IMR-90 (cell line): Measurements from ENCODE around the gene AP2B1. TPM values are rescaled to one million over a fixed set of nuclear protein-coding genes. Genes with fewer than 3 reads are reported as not detected.

Source experiments
- ATAC-seq: fragments of 200-7000 bp; cut with Tn5 transposase; 2 replicates; pipeline ENCODE4 v1.9.1; 2020; ENCODE audit warnings: low read depth, mild to moderate bottlenecking, moderate library complexity
- BruUV-seq: library from RNA; stranded (reverse); fragments of 400-500 nt; replicated peaks from 2 replicates; lab custom pipeline; 2021; lab: Mats Ljungman, UMichigan
- CTCF ChIA-PET: fragments of 300-600 bp; formaldehyde crosslinking; extraction: SDS; loops from one replicate; lab custom pipeline; 2021; ENCODE audit warnings: antibody characterized with exemption; lab: Yijun Ruan, JAX
- POLR2A ChIA-PET: fragments of 300-600 bp; sonication (Branson Sonifier 250); formaldehyde crosslinking; loops from one replicate; lab custom pipeline; 2022; ENCODE audit warnings: antibody characterized with exemption; ENCODE audit not compliant: unreplicated experiment; lab: Charles Lee
- DNase-seq: peaks from one replicate; pipeline ENCODE4 v3.0.0; 2013
- H2AFZ ChIP-seq: replicated peaks from 2 replicates; pipeline ENCODE3; 2013; ENCODE audit warnings: low read length, mild to moderate bottlenecking; ENCODE audit not compliant: poor library complexity
- H2AK5ac ChIP-seq: 2 replicates; pipeline ENCODE4 v1.6.1; 2013; ENCODE audit warnings: low read depth, low read length, inconsistent platforms
- H2AK9ac ChIP-seq: replicated peaks from 2 replicates; pipeline ENCODE3; 2013; ENCODE audit warnings: mild to moderate bottlenecking, low read depth, low read length, moderate library complexity; ENCODE audit not compliant: poor library complexity
- H2BK120ac ChIP-seq: 2 replicates; pipeline ENCODE4 v1.6.1; 2013; ENCODE audit warnings: low read depth, low read length, inconsistent platforms
- H2BK15ac ChIP-seq: 3 replicates; pipeline ENCODE4 v1.6.1; 2013; ENCODE audit warnings: low read depth, low read length, inconsistent platforms
- H2BK20ac ChIP-seq: 2 replicates; pipeline ENCODE4 v1.6.1; 2013; ENCODE audit warnings: low read depth, mild to moderate bottlenecking, inconsistent platforms, low read length, moderate library complexity
- H2BK5ac ChIP-seq: 2 replicates; pipeline ENCODE4 v1.6.1; 2013; ENCODE audit warnings: mild to moderate bottlenecking, low read depth, low read length, inconsistent platforms; ENCODE audit not compliant: poor library complexity, severe bottlenecking
- H3K14ac ChIP-seq: replicated peaks from 2 replicates; pipeline ENCODE4 v1.6.1; 2013; ENCODE audit warnings: low read depth, low read length, inconsistent platforms
- H3K18ac ChIP-seq: 2 replicates; pipeline ENCODE4 v1.6.1; 2013; ENCODE audit warnings: low read depth, low read length, control low read depth
- H3K23ac ChIP-seq: 2 replicates; pipeline ENCODE4 v1.6.1; 2013; ENCODE audit warnings: low read depth, low read length, inconsistent platforms
- H3K27ac ChIP-seq: 2 replicates; pipeline ENCODE4 v1.5.1; 2013; ENCODE audit warnings: mild to moderate bottlenecking, control low read depth, low read length; ENCODE audit not compliant: insufficient read depth
- H3K27me3 ChIP-seq: 2 replicates; pipeline ENCODE4 v1.6.1; 2013; ENCODE audit warnings: low read length; ENCODE audit not compliant: control insufficient read depth, insufficient read depth
- H3K36me3 ChIP-seq: 2 replicates; pipeline ENCODE4 v1.6.1; 2013; ENCODE audit warnings: low read length, mixed read lengths; ENCODE audit not compliant: control insufficient read depth, insufficient read depth
- H3K4ac ChIP-seq: 2 replicates; pipeline ENCODE4 v1.6.1; 2013; ENCODE audit warnings: low read depth, low read length, inconsistent platforms
- H3K4me1 ChIP-seq: 2 replicates; pipeline ENCODE4 v1.6.1; 2013; ENCODE audit warnings: low read length, mixed read lengths; ENCODE audit not compliant: control insufficient read depth, insufficient read depth
- H3K4me2 ChIP-seq: 2 replicates; pipeline ENCODE4 v1.6.1; 2013; ENCODE audit warnings: low read depth, mild to moderate bottlenecking, control low read depth, low read length, moderate library complexity
- H3K4me3 ChIP-seq: 2 replicates; pipeline ENCODE4 v1.5.1; 2013; ENCODE audit warnings: low read depth, mild to moderate bottlenecking, control low read depth, low read length, moderate library complexity; ENCODE audit not compliant: insufficient read depth
- H3K56ac ChIP-seq: 2 replicates; pipeline ENCODE4 v1.6.1; 2013; ENCODE audit warnings: low read length, inconsistent platforms; ENCODE audit not compliant: insufficient read depth; ENCODE audit errors: extremely low read depth
- H3K79me1 ChIP-seq, 2 experiments: 2 replicates each; pipeline ENCODE4 v1.6.1; 2013; ENCODE audit warnings: low read length in 2 of 2, inconsistent platforms in 1 of 2, low read depth in 1 of 2
- H3K9ac ChIP-seq: 2 replicates; pipeline ENCODE4 v1.6.1; 2013; ENCODE audit warnings: low read depth, low read length, control low read depth
- H3K9me1 ChIP-seq: 2 replicates; pipeline ENCODE4 v1.6.1; 2013; ENCODE audit warnings: low read length, inconsistent platforms; ENCODE audit not compliant: insufficient read depth
- H3K9me3 ChIP-seq: 2 replicates; pipeline ENCODE4 v1.6.1; 2013; ENCODE audit warnings: low read length; ENCODE audit not compliant: control insufficient read depth, insufficient read depth
- H4K20me1 ChIP-seq: 2 replicates; pipeline ENCODE4 v1.6.1; 2013; ENCODE audit warnings: low read length, inconsistent platforms; ENCODE audit not compliant: insufficient read depth
- H4K5ac ChIP-seq: 2 replicates; pipeline ENCODE4 v1.6.1; 2013; ENCODE audit warnings: mild to moderate bottlenecking, low read depth, low read length, control low read depth
- H4K8ac ChIP-seq, 2 experiments: 2 replicates each; pipeline ENCODE4 v1.6.1; 2013; ENCODE audit warnings: low read depth in 2 of 2, low read length in 2 of 2, control low read depth in 1 of 2, inconsistent platforms in 1 of 2
- H4K91ac ChIP-seq: 2 replicates; pipeline ENCODE4 v1.6.1; 2013; ENCODE audit warnings: low read depth, low read length, inconsistent platforms; ENCODE audit not compliant: insufficient read depth
- CHD1 ChIP-seq: IDR thresholded peaks from 2 replicates; pipeline ENCODE4 v1.6.1; 2012; ENCODE audit warnings: low read depth, low read length, improper control_type of control experiment
- FOS ChIP-seq: fragments of 150-350 bp; IDR thresholded peaks from 2 replicates; pipeline ENCODE4 v1.6.1; 2016; ENCODE audit warnings: low read depth, low read length
- MXI1 ChIP-seq: IDR thresholded peaks from 2 replicates; pipeline ENCODE4 v1.6.1; 2012; ENCODE audit warnings: low read depth, mild to moderate bottlenecking, low read length, moderate library complexity, borderline replicate concordance
- SMC3 ChIP-seq: fragments of 150-350 bp; IDR thresholded peaks from 2 replicates; pipeline ENCODE4 v1.6.1; 2016; ENCODE audit warnings: low read depth, mild to moderate bottlenecking, antibody characterized with exemption, low read length, moderate library complexity
- WGBS, 2 experiments: methylation state at CpG; one replicate each; pipeline versions ENCODE4 v1.1.5 to v1.1.7; 2013; ENCODE audit warnings: missing lambda C conversion rate in 2 of 2; ENCODE audit not compliant: insufficient read length in 1 of 2; ENCODE audit errors: extremely low coverage in 2 of 2; 5-methylcytosine and 5-hydroxymethylcytosine counted together
- dilution Hi-C: fragments of 300-500 bp; cut with HindIII; formaldehyde crosslinking; loops from one replicate; pipeline ENCODE4 v1.14.3; 2018; ENCODE audit warnings: low sequenced_read_pairs; ENCODE audit not compliant: unreplicated experiment
- in situ Hi-C: fragments of 300-500 bp; cut with MboI; formaldehyde crosslinking; loops from 3 replicates; pipeline ENCODE4 v1.14.3; 2019; ENCODE audit warnings: low sequenced_read_pairs, inconsistent platforms, mixed read lengths
- intact Hi-C: fragments of 100-400 bp; cut with micrococcal nuclease; formaldehyde crosslinking; loops from 2 replicates; pipeline ENCODE4 v1.10.0; 2022
- polyA plus RNA-seq, 3 experiments: library from polyadenylated mRNA; depleted of rRNA; stranded (reverse); fragments of >200 nt; gene quantifications; 2 replicates each; pipeline ENCODE4 v1.2.3, GENCODE V29; 2012; ENCODE audit warnings: low replicate concordance in 1 of 3
- total RNA-seq: library from RNA; depleted of rRNA; stranded (reverse); fragments of >200 nt; gene quantifications from 2 replicates; pipeline ENCODE4 v1.2.3, GENCODE V29; 2012

The AP2B1 gene
- total and polyA plus RNA-seq, 2 of the 4 experiments (the other 2 are of a cell fraction), result 102 to 125 TPM

GRCh38 chr17:35752945-35753764, 166.0 kb downstream of the AP2B1 start, which contains the start of gene GAS2L2:
Gene GAS2L2 (minus strand): TSS chr17:35753239. CDS start chr17:35752850, 389 bp downstream.
- H4K5ac ChIP-seq, result no peak within 1 kb of the TSS
- peaks cover 2% of the 10 kb centered on the region; the same call in 1 of the 2 replicates for H3K9me3 ChIP-seq
- dilution Hi-C loops, result no loop called here
- no peak within 1 kb of the TSS for H2BK5ac ChIP-seq
- peak within 1 kb of the TSS; percentile 37 for H2AFZ ChIP-seq
- H3K23ac ChIP-seq, result no peak within 1 kb of the TSS
- no peak within 1 kb of the TSS for H3K18ac ChIP-seq
- no peak within 1 kb of the TSS for H2BK20ac ChIP-seq
- no TSS peak for BruUV-seq
- no peak within 1 kb of the TSS for H3K4ac ChIP-seq
- H2AK5ac ChIP-seq, result no peak within 1 kb of the TSS
- TF ChIP-seq MXI1 (no peak), CHD1 (no peak), SMC3 (no peak), FOS (no peak)
- H3K9me1 ChIP-seq, result no peaks in the 10 kb centered on the region
- DNase-seq (no peak), ATAC-seq (peak; percentile 63)
- POLR2A ChIA-PET, result no interaction called here
- 21% methylated on average over 3 of the region's 9 CpGs; no CpG with 5 or more reads in 1 of the 2 experiments for WGBS, 2 experiments
- no peak within 1 kb of the TSS for H2BK120ac ChIP-seq
- H3K9ac ChIP-seq, result no peak within 1 kb of the TSS
- H3K56ac ChIP-seq, result no peak within 1 kb of the TSS
- H3K79me1 ChIP-seq, result no peaks in the 10 kb centered on the region
- no peak within 1 kb of the TSS for H2AK9ac ChIP-seq
- CTCF ChIA-PET, result no interaction called here
- H3K27me3 ChIP-seq, result peaks cover 48% of the 10 kb centered on the region
- no peak within 1 kb of the TSS for H3K27ac ChIP-seq
- no peak within 1 kb of the TSS for H4K8ac ChIP-seq
- H3K4me3 ChIP-seq, result no peak within 1 kb of the TSS
- H4K20me1 ChIP-seq, result no peaks in the 10 kb centered on the region
- H3K36me3 ChIP-seq, result no peaks in the 10 kb centered on the region
- no peak within 1 kb of the TSS for H3K4me2 ChIP-seq
- H2BK15ac ChIP-seq, result no peak within 1 kb of the TSS
- no peak within 1 kb of the TSS for H3K14ac ChIP-seq
- in situ Hi-C loops, result no loop called here
- no peak within 1 kb of the TSS for H4K91ac ChIP-seq
- peaks cover 8% of the 10 kb centered on the region; the same call in 1 of the 2 replicates for H3K4me1 ChIP-seq
- intact Hi-C loops, result no loop called here
